Glutamatergic neuron (in vitro differentiated cells): ENCODE results near the gene PTPRN. TPM values are rescaled to one million over a fixed set of nuclear protein-coding genes. Genes with fewer than 3 reads are reported as not detected.

Experiments used
- DNase-seq: peaks from one replicate; pipeline ENCODE4 v3.0.0; 2022
- H3K27ac Mint-ChIP-seq: one replicate; pipeline ENCODE4 v1.8.0; 2020; ENCODE audit warnings: mild to moderate bottlenecking, mixed read lengths, inconsistent platforms; ENCODE audit not compliant: unreplicated experiment
- H3K27me3 Mint-ChIP-seq: one replicate; pipeline ENCODE4 v1.8.0; 2020; ENCODE audit warnings: mild to moderate bottlenecking, moderate library complexity, mixed read lengths, inconsistent platforms; ENCODE audit not compliant: unreplicated experiment
- H3K36me3 Mint-ChIP-seq: one replicate; pipeline ENCODE4 v1.8.0; 2020; ENCODE audit warnings: mild to moderate bottlenecking, mixed read lengths, inconsistent platforms; ENCODE audit not compliant: unreplicated experiment
- H3K4me1 Mint-ChIP-seq: one replicate; pipeline ENCODE4 v1.8.0; 2020; ENCODE audit warnings: mild to moderate bottlenecking, low read depth, mixed read lengths, inconsistent platforms; ENCODE audit not compliant: unreplicated experiment
- H3K4me3 Mint-ChIP-seq: one replicate; pipeline ENCODE4 v1.8.0; 2020; ENCODE audit warnings: mild to moderate bottlenecking, mixed read lengths, inconsistent platforms; ENCODE audit not compliant: unreplicated experiment
- H3K9me3 Mint-ChIP-seq: one replicate; pipeline ENCODE4 v1.8.0; 2020; ENCODE audit warnings: mild to moderate bottlenecking, moderate library complexity, mixed read lengths, inconsistent platforms; ENCODE audit not compliant: unreplicated experiment
- total RNA-seq: library from RNA; stranded (reverse); fragmentation: NEBNext Ultra II Directional; extraction: Animal tissue kit (Norgen Biotek cat#: 25700); gene quantifications from one replicate; pipeline ENCODE4 v1.2.1, GENCODE V29; 2021; ENCODE audit not compliant: unreplicated experiment
- TF ChIP-seq, protein P1 (sequence below): fragments of 200-600 bp; sonication (generic); IDR thresholded peaks from one replicate; pipeline ENCODE4 v1.5.0; 2021; ENCODE audit not compliant: partially characterized antibody, unreplicated experiment

The PTPRN gene
- total RNA-seq, 1 donor from 2014 or later, result 104 TPM

DNA sequence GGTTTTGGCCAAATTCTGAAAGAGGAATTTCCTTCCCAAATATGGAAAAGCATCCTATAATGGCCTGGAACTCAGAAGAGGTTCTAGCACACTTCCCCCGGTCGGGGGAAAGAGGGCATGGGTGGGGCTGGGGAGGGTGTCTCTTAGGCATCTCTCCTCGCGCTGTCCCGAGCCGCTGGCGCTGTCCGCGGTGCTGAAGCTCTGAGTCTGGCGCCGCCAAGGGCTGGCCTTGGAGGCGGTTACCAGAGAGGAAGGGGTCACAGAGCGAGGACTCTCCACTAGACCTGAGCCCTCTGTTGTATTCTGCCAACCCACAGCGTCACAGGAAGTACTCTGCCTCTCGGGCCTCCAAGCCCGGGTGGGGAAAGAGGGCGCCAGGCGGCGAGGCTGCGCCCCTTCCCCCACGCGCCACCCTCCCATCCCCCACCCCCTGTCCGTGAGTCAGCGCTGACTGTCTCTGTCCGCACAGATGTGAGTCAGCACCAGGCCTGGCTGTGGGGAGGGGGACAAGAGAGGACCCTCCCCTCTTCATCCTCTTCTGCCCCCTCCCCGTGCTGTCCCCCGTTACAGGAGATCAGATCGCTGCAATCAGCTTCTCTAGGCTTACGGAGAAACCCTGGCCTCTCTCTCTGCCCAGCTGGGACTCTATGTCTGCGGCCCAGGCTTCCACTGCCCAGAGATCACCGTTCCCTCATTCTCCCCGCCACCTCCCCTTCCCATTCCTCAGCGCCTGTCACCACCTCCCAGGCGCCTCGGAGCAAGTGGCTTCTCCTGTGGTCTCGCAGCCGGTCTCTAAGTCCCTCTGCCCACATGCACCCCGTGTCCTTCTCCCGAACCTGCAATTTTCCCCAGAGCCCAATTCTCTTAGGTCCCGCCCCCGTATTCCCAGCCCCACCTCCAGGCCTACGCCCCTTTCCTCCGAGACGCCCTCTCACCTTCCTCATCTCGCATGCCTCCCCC is 779 bp downstream of the PTPRN start:
- Mint-ChIP-seq H3K36me3 (peaks cover 2% of the 10 kb centered on the region), H3K27me3 (peaks cover 3% of the 10 kb centered on the region), H3K9me3 (peaks cover 5% of the 10 kb centered on the region), H3K4me1 (peaks cover 6% of the 10 kb centered on the region), H3K4me3 (peak overlapping the region; percentile 96), H3K27ac (peak overlapping the region; percentile 96)
- TF ChIP-seq, protein P1, sequence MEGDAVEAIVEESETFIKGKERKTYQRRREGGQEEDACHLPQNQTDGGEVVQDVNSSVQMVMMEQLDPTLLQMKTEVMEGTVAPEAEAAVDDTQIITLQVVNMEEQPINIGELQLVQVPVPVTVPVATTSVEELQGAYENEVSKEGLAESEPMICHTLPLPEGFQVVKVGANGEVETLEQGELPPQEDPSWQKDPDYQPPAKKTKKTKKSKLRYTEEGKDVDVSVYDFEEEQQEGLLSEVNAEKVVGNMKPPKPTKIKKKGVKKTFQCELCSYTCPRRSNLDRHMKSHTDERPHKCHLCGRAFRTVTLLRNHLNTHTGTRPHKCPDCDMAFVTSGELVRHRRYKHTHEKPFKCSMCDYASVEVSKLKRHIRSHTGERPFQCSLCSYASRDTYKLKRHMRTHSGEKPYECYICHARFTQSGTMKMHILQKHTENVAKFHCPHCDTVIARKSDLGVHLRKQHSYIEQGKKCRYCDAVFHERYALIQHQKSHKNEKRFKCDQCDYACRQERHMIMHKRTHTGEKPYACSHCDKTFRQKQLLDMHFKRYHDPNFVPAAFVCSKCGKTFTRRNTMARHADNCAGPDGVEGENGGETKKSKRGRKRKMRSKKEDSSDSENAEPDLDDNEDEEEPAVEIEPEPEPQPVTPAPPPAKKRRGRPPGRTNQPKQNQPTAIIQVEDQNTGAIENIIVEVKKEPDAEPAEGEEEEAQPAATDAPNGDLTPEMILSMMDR, result no peak
- peak; percentile 70 for DNase-seq

DNA sequence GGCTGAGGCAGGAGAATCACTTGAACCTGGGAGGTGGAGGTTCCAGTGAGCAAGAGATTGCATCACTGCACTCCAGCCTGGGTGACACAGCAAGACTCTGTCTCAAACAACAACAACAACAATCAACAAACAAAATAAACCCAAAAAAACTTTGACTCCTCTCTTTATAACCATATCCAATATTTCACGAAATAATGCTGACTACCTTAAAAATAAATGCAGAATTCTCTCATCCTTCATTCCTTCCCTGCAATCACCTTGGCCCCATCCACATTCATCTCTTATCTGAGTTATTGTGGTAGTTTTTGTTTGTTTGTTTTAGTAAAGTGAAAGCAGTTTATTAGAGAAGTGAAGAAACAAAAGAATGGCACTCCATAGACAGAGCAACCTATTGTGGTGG is 3.2 kb downstream of the PTPRN start:
- TF ChIP-seq, protein P1, result no peak
- H3K9me3 Mint-ChIP-seq, result peaks cover 5% of the 10 kb centered on the region
- H3K36me3 Mint-ChIP-seq, result peaks cover 12% of the 10 kb centered on the region
- no peak overlapping the region for H3K27ac Mint-ChIP-seq
- peaks cover 6% of the 10 kb centered on the region for H3K4me1 Mint-ChIP-seq
- DNase-seq, result no peak
- H3K27me3 Mint-ChIP-seq, result peaks cover 3% of the 10 kb centered on the region
- H3K4me3 Mint-ChIP-seq, result peak overlapping the region; percentile 31

DNA sequence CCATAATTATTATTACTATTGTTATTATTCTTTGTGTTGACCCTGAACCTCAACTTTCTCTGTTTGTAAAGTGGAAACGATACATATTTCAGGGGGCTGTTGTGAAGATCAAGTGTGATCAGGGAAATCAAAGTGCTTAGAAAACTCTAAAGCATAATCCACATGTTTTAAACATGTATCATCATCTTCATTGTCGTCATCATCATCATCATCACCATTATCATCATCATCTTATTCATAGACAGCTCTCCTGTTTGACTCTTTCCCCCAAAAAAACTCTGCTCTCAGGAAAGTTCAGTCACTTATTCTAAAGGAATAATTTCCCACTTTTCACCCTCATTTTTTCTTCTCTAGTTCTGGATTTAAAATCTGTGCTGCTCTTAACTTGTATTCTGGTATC is 5.0 kb downstream of the PTPRN start:
- H3K27ac Mint-ChIP-seq, result no peak overlapping the region
- TF ChIP-seq, protein P1, result no peak
- peaks cover 5% of the 10 kb centered on the region for H3K27me3 Mint-ChIP-seq
- no peak for DNase-seq
- H3K4me3 Mint-ChIP-seq, result no peak overlapping the region
- peaks cover 5% of the 10 kb centered on the region for H3K9me3 Mint-ChIP-seq
- peaks cover 6% of the 10 kb centered on the region for H3K4me1 Mint-ChIP-seq
- peaks cover 14% of the 10 kb centered on the region for H3K36me3 Mint-ChIP-seq

DNA sequence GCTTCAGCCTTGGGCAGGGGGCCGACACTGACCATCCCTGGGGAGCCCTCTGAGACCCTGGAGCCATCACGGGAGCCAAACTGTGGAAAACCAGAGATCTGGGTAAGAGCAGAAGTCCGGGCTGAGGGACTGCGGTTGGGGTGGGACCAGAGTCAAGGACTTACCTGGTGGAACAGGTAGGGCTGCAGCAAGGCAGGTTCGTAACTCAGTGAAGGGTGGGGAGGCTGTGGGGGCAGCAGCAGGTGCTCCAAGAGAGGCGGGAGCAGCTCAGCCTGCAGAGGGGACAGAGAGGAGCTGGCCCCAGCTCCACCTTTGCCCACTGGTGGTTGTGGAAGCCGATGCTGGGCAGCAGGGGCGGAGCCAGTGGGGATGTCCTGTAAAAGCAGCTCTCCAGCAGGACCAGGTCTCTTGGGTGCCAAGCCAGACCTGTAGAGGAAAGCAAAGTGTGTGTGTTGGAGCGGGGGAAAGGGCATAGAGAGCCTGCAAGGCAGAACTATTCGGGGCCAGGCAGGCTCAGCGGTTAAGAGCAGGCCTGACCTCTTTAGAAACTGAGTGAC is 6.7 kb downstream of the PTPRN start:
- no peak overlapping the region for H3K4me3 Mint-ChIP-seq
- peaks cover 6% of the 10 kb centered on the region for H3K27me3 Mint-ChIP-seq
- peaks cover 2% of the 10 kb centered on the region for H3K9me3 Mint-ChIP-seq
- no peak for DNase-seq
- peaks cover 14% of the 10 kb centered on the region for H3K36me3 Mint-ChIP-seq
- TF ChIP-seq, protein P1, result no peak
- no peak overlapping the region for H3K27ac Mint-ChIP-seq
- peaks cover 5% of the 10 kb centered on the region for H3K4me1 Mint-ChIP-seq

DNA sequence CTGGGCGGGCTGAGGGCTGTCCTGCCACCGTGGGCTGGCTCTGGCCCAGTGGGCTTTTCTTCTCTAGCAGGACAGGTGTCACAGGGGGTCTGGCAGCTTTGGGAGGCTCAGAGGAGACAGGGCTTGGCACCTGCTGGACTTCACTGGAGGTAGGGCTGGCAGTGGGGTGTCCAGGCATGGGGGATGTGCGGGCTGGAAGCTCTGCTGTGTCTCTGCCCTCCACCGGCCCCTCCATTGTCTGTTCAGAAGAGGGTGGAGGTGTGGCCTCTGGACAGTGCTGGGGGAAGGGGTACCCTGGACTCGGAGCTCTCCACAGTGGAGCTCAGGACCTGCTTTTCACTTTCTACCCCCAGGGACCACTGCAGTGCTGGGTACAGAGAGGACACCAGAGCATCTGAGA is 9.2 kb downstream of the PTPRN start:
- DNase-seq, result no peak
- Mint-ChIP-seq H3K36me3 (peaks cover 21% of the 10 kb centered on the region), H3K9me3 (peaks cover 5% of the 10 kb centered on the region), H3K4me3 (no peak overlapping the region), H3K4me1 (peaks cover 4% of the 10 kb centered on the region), H3K27ac (no peak overlapping the region), H3K27me3 (peaks cover 10% of the 10 kb centered on the region)
- TF ChIP-seq, protein P1, result no peak
